ENCODE measurements around the gene DLL3.

DNA sequence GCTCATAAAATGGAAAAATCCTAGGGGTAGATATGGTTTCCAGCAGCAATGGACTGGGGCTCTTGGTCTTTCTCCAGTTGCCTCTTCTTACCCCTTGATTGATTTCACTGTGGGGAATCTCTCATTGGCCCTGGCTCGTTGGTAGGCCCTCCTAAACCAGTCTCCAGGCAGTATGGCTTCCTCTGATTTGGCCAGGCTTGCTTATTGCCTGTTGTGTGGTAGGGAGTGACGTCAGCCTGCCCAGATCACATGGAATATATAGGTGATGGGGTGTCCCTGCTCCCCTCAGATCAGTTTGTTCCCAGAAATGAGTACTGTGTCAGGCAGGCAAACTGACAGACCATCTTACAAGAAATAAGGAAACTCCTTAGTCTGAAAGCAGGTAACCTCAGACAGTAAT, 10.5 kb downstream of the DLL3 start:
- TF ChIP-seq, protein P1, sequence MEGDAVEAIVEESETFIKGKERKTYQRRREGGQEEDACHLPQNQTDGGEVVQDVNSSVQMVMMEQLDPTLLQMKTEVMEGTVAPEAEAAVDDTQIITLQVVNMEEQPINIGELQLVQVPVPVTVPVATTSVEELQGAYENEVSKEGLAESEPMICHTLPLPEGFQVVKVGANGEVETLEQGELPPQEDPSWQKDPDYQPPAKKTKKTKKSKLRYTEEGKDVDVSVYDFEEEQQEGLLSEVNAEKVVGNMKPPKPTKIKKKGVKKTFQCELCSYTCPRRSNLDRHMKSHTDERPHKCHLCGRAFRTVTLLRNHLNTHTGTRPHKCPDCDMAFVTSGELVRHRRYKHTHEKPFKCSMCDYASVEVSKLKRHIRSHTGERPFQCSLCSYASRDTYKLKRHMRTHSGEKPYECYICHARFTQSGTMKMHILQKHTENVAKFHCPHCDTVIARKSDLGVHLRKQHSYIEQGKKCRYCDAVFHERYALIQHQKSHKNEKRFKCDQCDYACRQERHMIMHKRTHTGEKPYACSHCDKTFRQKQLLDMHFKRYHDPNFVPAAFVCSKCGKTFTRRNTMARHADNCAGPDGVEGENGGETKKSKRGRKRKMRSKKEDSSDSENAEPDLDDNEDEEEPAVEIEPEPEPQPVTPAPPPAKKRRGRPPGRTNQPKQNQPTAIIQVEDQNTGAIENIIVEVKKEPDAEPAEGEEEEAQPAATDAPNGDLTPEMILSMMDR (conservative IDR thresholded peaks at IDR 0.05 in 1 of 2, IDR thresholded peaks at IDR 0.05 in 1 of 2; ENCODE audit: extremely low read depth in 1 of 2, insufficient read depth in 1 of 2, low read depth in 1 of 2, low read length in 2 of 2) = no peak
- TF ChIP-seq EZH2 (IDR thresholded peaks at IDR 0.05; ENCODE audit: borderline replicate concordance, low read length) = no peak

All from mammary epithelial cell (primary cell).